Measurements from ENCODE around the gene ZNF581. TPM values are rescaled to one million over a fixed set of nuclear protein-coding genes. Genes with fewer than 3 reads are reported as not detected.
A peak's percentile ranks its signal among the peaks of the same experiment; 100 is the strongest.

The ZNF581 gene
- total RNA-seq, 1 experiment from 2014 or later = 65.1 TPM

DNA sequence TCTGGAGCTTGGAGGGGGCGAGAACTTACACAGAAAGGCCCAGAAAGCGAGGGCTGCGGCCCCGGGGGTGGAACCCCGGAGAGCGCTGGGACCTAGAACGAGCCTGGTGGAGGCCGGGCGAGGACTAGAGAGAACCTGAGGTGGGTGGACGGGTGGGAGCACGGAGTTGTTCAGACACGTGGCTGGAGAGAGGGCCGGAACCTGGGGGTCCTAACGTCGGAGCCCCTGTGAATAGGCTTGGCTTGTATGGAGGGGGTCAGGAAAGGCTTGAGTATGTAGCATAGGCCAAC, 383 bp downstream of the ZNF581 start:
- Histone ChIP-seq H2AK5ac (ENCODE audit: insufficient read length, low read length) (no peak overlapping the region), H2BK15ac (ENCODE audit: low read depth, low read length) (no peak overlapping the region), H3K9me3 (ENCODE audit: control insufficient read depth, low read depth, low read length) (no peaks in the 10 kb centered on the region), H3K23me2 (ENCODE audit: insufficient read length, low read depth, low read length, poor library complexity, severe bottlenecking) (peaks cover 40% of the 10 kb centered on the region), H4K8ac (replicated peaks; ENCODE audit: insufficient read length, low read depth, low read length) (no peak overlapping the region), H3K79me1 (ENCODE audit: insufficient read depth, low read depth, low read length, poor library complexity, severe bottlenecking) (peaks cover 3% of the 10 kb centered on the region), H2BK120ac (ENCODE audit: low read depth, low read length, poor library complexity, severe bottlenecking) (no peak overlapping the region), H2BK5ac (ENCODE audit: insufficient read length, low read length) (no peak overlapping the region), H3K27ac (ENCODE audit: insufficient read length, low read depth, low read length) (no peak overlapping the region), H3K4me2 (ENCODE audit: insufficient read depth, insufficient read length, low read length) (peak overlapping the region; percentile 73), H2BK12ac (ENCODE audit: insufficient read length, low read depth, low read length) (no peak overlapping the region), H3K4ac (ENCODE audit: low read depth, low read length) (no peak overlapping the region), H3T11ph (ENCODE audit: low read length) (no peak overlapping the region), H3K9ac (ENCODE audit: extremely low read depth, insufficient read length, low read length) (peak overlapping the region; percentile 70), H3K23ac (ENCODE audit: insufficient read length, low read depth, low read length) (no peak overlapping the region), H3K18ac (ENCODE audit: insufficient read length, low read depth, low read length) (no peak overlapping the region), H4K91ac (ENCODE audit: insufficient read length, low read depth, low read length) (no peak overlapping the region), H3K4me1 (ENCODE audit: insufficient read depth, low read length) (no peaks in the 10 kb centered on the region), H4K5ac (ENCODE audit: insufficient read length, low read depth, low read length) (no peak overlapping the region), H2AFZ (ENCODE audit: low read length) (no peak overlapping the region), H4K20me1 (ENCODE audit: control insufficient read depth, insufficient read depth, insufficient read length) (no peaks in the 10 kb centered on the region), H3K27me3 (ENCODE audit: insufficient read depth, low read length) (no peaks in the 10 kb centered on the region), H2BK20ac (ENCODE audit: low read depth, low read length, poor library complexity, severe bottlenecking) (no peak overlapping the region), H3K14ac (ENCODE audit: insufficient read depth, low read length) (no peak overlapping the region; the same call in 1 of the 2 replicates), H3K56ac (ENCODE audit: insufficient read length, low read depth, low read length) (no peak overlapping the region), H3K79me2 (ENCODE audit: insufficient read depth, low read length) (peaks cover 7% of the 10 kb centered on the region; the same call in 1 of the 2 replicates)
- Mint-ChIP-seq H3K4me1 (peaks cover 26 to 43% of the 10 kb centered on the region in 2 experiments), H3K27ac (peak overlapping the region in 2 of 3 experiments; percentile 94 to 98; a peak in 4 of 7 replicates), H3K9me3 (peaks cover 0 to 4% of the 10 kb centered on the region in 2 experiments; a peak in 2 of 5 replicates), H3K36me3 (ENCODE audit: insufficient read depth in 1 of 3, low read depth in 3 of 3) (peaks cover 17 to 37% (median 26%) of the 10 kb centered on the region in 3 experiments), H3K27me3 (ENCODE audit: low read depth) (peaks cover 3% of the 10 kb centered on the region; the same call in 1 of the 2 replicates), H3K4me3 (peak overlapping the region; percentile 97)
- WGBS (ENCODE audit: extremely low coverage, insufficient read length, low lambda C conversion rate) = no CpG with 5 or more reads among the region's 15 CpGs
- TF ChIP-seq CTCF (conservative IDR thresholded peaks at IDR 0.05) = no peak
- no peak for DNase-seq

Data from H9 (cell line).